Measurements from ENCODE around the gene DYRK4.

DNA sequence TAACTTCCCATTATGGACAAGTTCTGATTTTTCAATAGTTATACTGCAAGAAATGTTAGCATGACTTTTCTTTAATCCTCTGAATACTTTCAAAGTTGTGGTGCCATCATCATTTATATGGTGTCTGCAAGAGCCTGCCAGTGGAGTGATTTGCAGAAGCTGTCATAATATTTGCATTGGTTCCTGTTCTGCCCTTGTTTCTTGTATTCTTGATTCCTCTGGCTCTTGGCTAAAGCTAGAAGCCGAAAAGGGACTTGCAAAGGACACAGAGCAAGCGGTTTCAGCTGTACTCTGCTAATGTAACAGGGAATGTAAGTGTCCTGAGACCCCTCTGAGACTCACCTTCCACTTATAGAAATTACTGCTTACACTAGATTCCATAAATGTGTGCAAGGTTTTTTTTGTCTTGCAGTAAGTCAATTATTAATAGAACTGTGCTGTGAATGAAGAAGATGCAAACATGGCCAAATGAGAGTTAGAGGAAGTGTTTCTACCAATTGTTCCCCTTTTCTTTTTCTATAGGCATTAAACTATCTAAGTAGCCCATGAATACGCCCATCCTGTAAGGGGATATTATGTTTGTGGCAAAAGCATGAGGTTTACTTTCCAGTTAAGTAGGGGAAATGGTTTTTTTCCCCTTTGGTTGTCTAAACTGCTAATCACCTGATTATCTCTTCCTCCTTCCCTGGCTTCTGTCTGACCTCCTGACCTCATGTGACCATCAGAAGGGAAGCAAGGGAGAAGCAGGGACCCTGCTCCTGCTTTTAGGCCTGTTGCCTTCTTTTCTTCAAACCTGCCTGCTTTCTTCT, 5.3 kb downstream of the DYRK4 start:
- TF ChIP-seq YY1 (IDR thresholded peaks at IDR 0.05; ENCODE audit: extremely low read depth, insufficient replicate concordance, low read depth, low read length) (no peak), ELF1 (IDR thresholded peaks at IDR 0.05; ENCODE audit: borderline replicate concordance, low read depth) (no peak), ZNF274 (IDR thresholded peaks at IDR 0.05; ENCODE audit: low read depth, low read length) (no peak), SRF (IDR thresholded peaks at IDR 0.05; ENCODE audit: low read depth) (no peak)
- TF ChIP-seq, protein P1, sequence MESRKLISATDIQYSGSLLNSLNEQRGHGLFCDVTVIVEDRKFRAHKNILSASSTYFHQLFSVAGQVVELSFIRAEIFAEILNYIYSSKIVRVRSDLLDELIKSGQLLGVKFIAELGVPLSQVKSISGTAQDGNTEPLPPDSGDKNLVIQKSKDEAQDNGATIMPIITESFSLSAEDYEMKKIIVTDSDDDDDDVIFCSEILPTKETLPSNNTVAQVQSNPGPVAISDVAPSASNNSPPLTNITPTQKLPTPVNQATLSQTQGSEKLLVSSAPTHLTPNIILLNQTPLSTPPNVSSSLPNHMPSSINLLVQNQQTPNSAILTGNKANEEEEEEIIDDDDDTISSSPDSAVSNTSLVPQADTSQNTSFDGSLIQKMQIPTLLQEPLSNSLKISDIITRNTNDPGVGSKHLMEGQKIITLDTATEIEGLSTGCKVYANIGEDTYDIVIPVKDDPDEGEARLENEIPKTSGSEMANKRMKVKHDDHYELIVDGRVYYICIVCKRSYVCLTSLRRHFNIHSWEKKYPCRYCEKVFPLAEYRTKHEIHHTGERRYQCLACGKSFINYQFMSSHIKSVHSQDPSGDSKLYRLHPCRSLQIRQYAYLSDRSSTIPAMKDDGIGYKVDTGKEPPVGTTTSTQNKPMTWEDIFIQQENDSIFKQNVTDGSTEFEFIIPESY (IDR thresholded peaks at IDR 0.05; ENCODE audit: extremely low read depth, insufficient replicate concordance, low read length), result no peak
- TF ChIP-seq, protein P2, sequence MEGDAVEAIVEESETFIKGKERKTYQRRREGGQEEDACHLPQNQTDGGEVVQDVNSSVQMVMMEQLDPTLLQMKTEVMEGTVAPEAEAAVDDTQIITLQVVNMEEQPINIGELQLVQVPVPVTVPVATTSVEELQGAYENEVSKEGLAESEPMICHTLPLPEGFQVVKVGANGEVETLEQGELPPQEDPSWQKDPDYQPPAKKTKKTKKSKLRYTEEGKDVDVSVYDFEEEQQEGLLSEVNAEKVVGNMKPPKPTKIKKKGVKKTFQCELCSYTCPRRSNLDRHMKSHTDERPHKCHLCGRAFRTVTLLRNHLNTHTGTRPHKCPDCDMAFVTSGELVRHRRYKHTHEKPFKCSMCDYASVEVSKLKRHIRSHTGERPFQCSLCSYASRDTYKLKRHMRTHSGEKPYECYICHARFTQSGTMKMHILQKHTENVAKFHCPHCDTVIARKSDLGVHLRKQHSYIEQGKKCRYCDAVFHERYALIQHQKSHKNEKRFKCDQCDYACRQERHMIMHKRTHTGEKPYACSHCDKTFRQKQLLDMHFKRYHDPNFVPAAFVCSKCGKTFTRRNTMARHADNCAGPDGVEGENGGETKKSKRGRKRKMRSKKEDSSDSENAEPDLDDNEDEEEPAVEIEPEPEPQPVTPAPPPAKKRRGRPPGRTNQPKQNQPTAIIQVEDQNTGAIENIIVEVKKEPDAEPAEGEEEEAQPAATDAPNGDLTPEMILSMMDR (IDR thresholded peaks at IDR 0.05 in 2 of 3, conservative IDR thresholded peaks at IDR 0.05 in 1 of 3; ENCODE audit: borderline replicate concordance in 1 of 3, insufficient read depth in 1 of 3, low read depth in 2 of 3, low read length in 2 of 3), result no peak

Measured in HCT116 (cell line).